Measurements from ENCODE around the gene TBCD. TPM values are rescaled to one million over a fixed set of nuclear protein-coding genes. Genes with fewer than 3 reads are reported as not detected.

Gene TBCD
- total RNA-seq, 1 experiment from 2014 or later: 129 TPM

GRCh38 chr17:82927661-82928601, 176.1 kb downstream of the TBCD start:
- no peaks in the 10 kb centered on the region for H3K9me3 ChIP-seq (ENCODE audit: control insufficient read depth, low read depth, low read length)
- H2AFZ ChIP-seq (ENCODE audit: low read length): no peak overlapping the region
- no peak overlapping the region for H2BK5ac ChIP-seq (ENCODE audit: insufficient read length, low read length)
- H3K27ac ChIP-seq (ENCODE audit: insufficient read length, low read depth, low read length): no peak overlapping the region
- H2AK5ac ChIP-seq (ENCODE audit: insufficient read length, low read length): no peak overlapping the region
- no peak overlapping the region for H4K5ac ChIP-seq (ENCODE audit: insufficient read length, low read depth, low read length)
- H3K36me3 Mint-ChIP-seq (ENCODE audit: insufficient read depth in 1 of 3, low read depth in 3 of 3): peaks cover 40 to 77% (median 70%) of the 10 kb centered on the region in 3 experiments; a peak in 6 of 7 replicates
- H2BK15ac ChIP-seq (ENCODE audit: low read depth, low read length): no peak overlapping the region
- H3K14ac ChIP-seq (ENCODE audit: insufficient read depth, low read length): no peak overlapping the region
- H2BK12ac ChIP-seq (ENCODE audit: insufficient read length, low read depth, low read length): no peak overlapping the region
- no peak for TF ChIP-seq CTCF (conservative IDR thresholded peaks at IDR 0.05)
- no peaks in the 10 kb centered on the region for H3K9me3 Mint-ChIP-seq
- H3K79me1 ChIP-seq (ENCODE audit: insufficient read depth, low read depth, low read length, poor library complexity, severe bottlenecking): no peaks in the 10 kb centered on the region
- no peak overlapping the region for H4K91ac ChIP-seq (ENCODE audit: insufficient read length, low read depth, low read length)
- no peak overlapping the region for H3K4me2 ChIP-seq (ENCODE audit: insufficient read depth, insufficient read length, low read length)
- H3K79me2 ChIP-seq (ENCODE audit: insufficient read depth, low read length): no peaks in the 10 kb centered on the region
- DNase-seq: no peak
- no peaks in the 10 kb centered on the region for H4K20me1 ChIP-seq (ENCODE audit: control insufficient read depth, insufficient read depth, insufficient read length)
- H3K27me3 Mint-ChIP-seq (ENCODE audit: low read depth): no peaks in the 10 kb centered on the region
- H2BK120ac ChIP-seq (ENCODE audit: low read depth, low read length, poor library complexity, severe bottlenecking): no peak overlapping the region
- no peaks in the 10 kb centered on the region for H3K23me2 ChIP-seq (ENCODE audit: insufficient read length, low read depth, low read length, poor library complexity, severe bottlenecking)
- H3K56ac ChIP-seq (ENCODE audit: insufficient read length, low read depth, low read length): no peak overlapping the region
- H3K27me3 ChIP-seq (ENCODE audit: insufficient read depth, low read length): no peaks in the 10 kb centered on the region
- H3K4me1 Mint-ChIP-seq: no peaks in the 10 kb centered on the region
- no peak overlapping the region for H3K23ac ChIP-seq (ENCODE audit: insufficient read length, low read depth, low read length)
- no peak overlapping the region for H3K27ac Mint-ChIP-seq
- no peak overlapping the region for H4K8ac ChIP-seq (replicated peaks; ENCODE audit: insufficient read length, low read depth, low read length)
- no peak overlapping the region for H3K9ac ChIP-seq (ENCODE audit: extremely low read depth, insufficient read length, low read length)
- H3T11ph ChIP-seq (ENCODE audit: low read length): no peak overlapping the region
- H2BK20ac ChIP-seq (ENCODE audit: low read depth, low read length, poor library complexity, severe bottlenecking): no peak overlapping the region
- no peak overlapping the region for H3K4ac ChIP-seq (ENCODE audit: low read depth, low read length)
- H3K18ac ChIP-seq (ENCODE audit: insufficient read length, low read depth, low read length): no peak overlapping the region
- no CpG with 5 or more reads among the region's 34 CpGs for WGBS (ENCODE audit: extremely low coverage, insufficient read length, low lambda C conversion rate)
- H3K4me3 Mint-ChIP-seq: no peak overlapping the region
- no peaks in the 10 kb centered on the region for H3K4me1 ChIP-seq (ENCODE audit: insufficient read depth, low read length)
